Upper lobe of left lung (tissue), 6 donors: ENCODE data around the gene WDPCP. TPM values are rescaled to one million over a fixed set of nuclear protein-coding genes. Genes with fewer than 3 reads are reported as not detected.
A peak's percentile ranks its signal among the peaks of the same experiment; 100 is the strongest.

ENCODE experiments used
- ATAC-seq, 2 donors: fragments of 200-7000 bp; cut with Tn5 transposase; one replicate each; pipeline ENCODE4 v1.9.1; 2022; ENCODE audit warnings: mild to moderate bottlenecking in 2 of 2, moderate library complexity in 2 of 2; ENCODE audit not compliant: low FRiP score in 2 of 2
- DNase-seq, 2 donors: peaks; one replicate each; pipeline ENCODE4 v3.0.0-alpha.2; 2019 to 2020
- H3K27ac ChIP-seq, 4 donors: fragments of 200-600 bp; sonication (generic); one replicate each; pipeline ENCODE4 v1.5.1; 2016 to 2019
- H3K27me3 ChIP-seq, 4 donors: fragments of 200-600 bp; sonication (generic); one replicate each; pipeline ENCODE4 v1.5.1; 2017 to 2019
- H3K36me3 ChIP-seq, 4 donors: fragments of 200-600 bp; sonication (generic); one replicate each; pipeline ENCODE4 v1.5.1; 2016 to 2019
- H3K4me1 ChIP-seq, 4 donors: fragments of 200-600 bp; sonication (generic); one replicate each; pipeline ENCODE4 v1.5.1; 2018 to 2019
- H3K4me3 ChIP-seq, 4 donors: fragments of 200-600 bp; sonication (generic); one replicate each; pipeline ENCODE4 v1.5.1; 2017 to 2019; ENCODE audit warnings: mild to moderate bottlenecking in 2 of 4, moderate library complexity in 1 of 4
- H3K9me3 ChIP-seq, 4 donors: fragments of 200-600 bp; sonication (generic); one replicate each; pipeline ENCODE4 v1.5.1; 2018 to 2019
- EP300 ChIP-seq, 4 donors: sonication (generic); formaldehyde crosslinking; IDR thresholded peaks; one replicate each; pipeline ENCODE4 v1.5.1; 2017; ENCODE audit warnings: antibody characterized with exemption in 4 of 4, control low read depth in 2 of 4
- POLR2A ChIP-seq, 4 donors: fragments of 450-650 bp; IDR thresholded peaks; one replicate each; pipeline ENCODE4 v1.5.1; 2016 to 2017; ENCODE audit warnings: antibody characterized with exemption in 4 of 4, mild to moderate bottlenecking in 2 of 4
- POLR2AphosphoS5 ChIP-seq, 2 donors: sonication (generic); formaldehyde crosslinking; IDR thresholded peaks; one replicate each; pipeline ENCODE4 v1.5.1; 2017; ENCODE audit warnings: antibody characterized with exemption in 2 of 2
- WGBS, 2 donors: methylation state at CpG; one replicate each; pipeline ENCODE4 v1.1.5; 2017 to 2018; 5-methylcytosine and 5-hydroxymethylcytosine counted together
- total RNA-seq, 6 donors: library from RNA; depleted of rRNA in 4 of 6; stranded (reverse); fragments of >200 nt in 4 of 6; gene quantifications; one replicate each; pipeline versions ENCODE4 v1.1.0 to v1.2.1, GENCODE V29; 2016 to 2021
- TF ChIP-seq, protein P1 (sequence below), 6 experiments: fragments of 450-650 bp in 4 of 6; fragments of 200-600 bp in 2 of 6; sonication (generic) in 2 of 6; IDR thresholded peaks; one replicate each; pipeline ENCODE4 v1.5.1; 2016 to 2019; ENCODE audit warnings: antibody characterized with exemption in 6 of 6
- donor health status: DM: no; HTN: no; CAD: no; lungs with moderate emphysema.
- donor health status: DM: no; HTN: yes; CAD: no; lungs with severe emphysema.

Gene WDPCP
- total RNA-seq, 6 donors from 2014 or later: 9.3 to 20.8 (median 11.5) TPM

GRCh38 chr2:63604666-63605065 lies 16.4 kb upstream of the WDPCP start:
- ATAC-seq (no peak), DNase-seq (no peak)
- Histone ChIP-seq H3K9me3 (no peaks in the 10 kb centered on the region), H3K4me3 (no peak overlapping the region), H3K27me3 (no peaks in the 10 kb centered on the region), H3K36me3 (peaks cover 16 to 74% (median 45%) of the 10 kb centered on the region in 4 donors), H3K4me1 (no peaks in the 10 kb centered on the region), H3K27ac (no peak overlapping the region)
- WGBS, 2 donors: 84 to 85% methylated on average over 4 of the region's 4 CpGs
- TF ChIP-seq EP300 (IDR thresholded peaks at IDR 0.05) (no peak), POLR2AphosphoS5 (IDR thresholded peaks at IDR 0.05) (no peak), POLR2A (IDR thresholded peaks at IDR 0.05) (no peak)
- TF ChIP-seq, protein P1, sequence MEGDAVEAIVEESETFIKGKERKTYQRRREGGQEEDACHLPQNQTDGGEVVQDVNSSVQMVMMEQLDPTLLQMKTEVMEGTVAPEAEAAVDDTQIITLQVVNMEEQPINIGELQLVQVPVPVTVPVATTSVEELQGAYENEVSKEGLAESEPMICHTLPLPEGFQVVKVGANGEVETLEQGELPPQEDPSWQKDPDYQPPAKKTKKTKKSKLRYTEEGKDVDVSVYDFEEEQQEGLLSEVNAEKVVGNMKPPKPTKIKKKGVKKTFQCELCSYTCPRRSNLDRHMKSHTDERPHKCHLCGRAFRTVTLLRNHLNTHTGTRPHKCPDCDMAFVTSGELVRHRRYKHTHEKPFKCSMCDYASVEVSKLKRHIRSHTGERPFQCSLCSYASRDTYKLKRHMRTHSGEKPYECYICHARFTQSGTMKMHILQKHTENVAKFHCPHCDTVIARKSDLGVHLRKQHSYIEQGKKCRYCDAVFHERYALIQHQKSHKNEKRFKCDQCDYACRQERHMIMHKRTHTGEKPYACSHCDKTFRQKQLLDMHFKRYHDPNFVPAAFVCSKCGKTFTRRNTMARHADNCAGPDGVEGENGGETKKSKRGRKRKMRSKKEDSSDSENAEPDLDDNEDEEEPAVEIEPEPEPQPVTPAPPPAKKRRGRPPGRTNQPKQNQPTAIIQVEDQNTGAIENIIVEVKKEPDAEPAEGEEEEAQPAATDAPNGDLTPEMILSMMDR (IDR thresholded peaks at IDR 0.05): no peak

DNA sequence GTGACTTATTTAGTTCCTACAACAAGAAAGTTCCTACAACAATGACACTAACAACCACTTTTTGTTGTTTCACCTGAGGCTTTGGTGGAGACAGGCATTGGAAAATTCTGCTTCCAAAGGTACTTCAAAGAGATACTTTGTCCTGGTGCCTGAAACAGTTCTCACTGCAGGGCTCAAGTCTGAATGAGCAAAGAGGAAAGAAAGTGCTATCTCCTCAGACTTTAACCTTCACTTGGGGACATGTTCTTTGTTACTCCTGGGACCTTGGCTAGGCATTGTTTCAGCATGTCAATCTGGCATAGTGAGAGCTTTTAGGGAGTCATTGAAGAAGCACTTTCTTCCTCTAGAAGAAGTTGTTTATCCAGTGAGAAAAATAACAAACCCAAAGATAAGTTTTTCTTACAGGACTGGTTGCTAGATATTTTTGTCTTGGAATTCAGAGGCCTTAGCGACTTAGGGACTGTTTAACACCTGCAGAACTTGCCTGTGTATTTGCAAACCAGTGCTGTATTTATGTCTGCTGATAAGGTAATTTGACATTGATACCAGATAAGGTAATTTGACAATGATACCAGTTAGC lies 12.7 kb upstream of the WDPCP start:
- no peak overlapping the region for H3K27ac ChIP-seq

DNA sequence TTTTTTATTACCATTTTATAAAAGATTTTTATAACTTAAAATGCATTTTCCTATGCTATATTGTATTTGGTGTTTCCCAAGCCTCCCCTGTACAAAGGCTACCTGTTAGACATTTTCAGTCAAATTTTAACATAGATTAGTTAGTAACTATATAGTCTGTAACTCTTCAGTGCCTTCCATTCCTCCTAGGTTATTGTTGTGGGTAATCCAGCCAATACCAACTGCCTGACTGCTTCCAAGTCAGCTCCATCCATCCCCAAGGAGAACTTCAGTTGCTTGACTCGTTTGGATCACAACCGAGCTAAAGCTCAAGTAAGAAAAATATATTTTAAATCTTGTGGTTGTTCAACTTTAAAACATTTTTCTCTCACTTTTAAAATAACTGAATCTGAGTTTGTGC lies 10.7 kb upstream of the WDPCP start:
- peaks cover 0 to 81% (median 17%) of the 10 kb centered on the region in 4 donors for H3K36me3 ChIP-seq
- H3K27ac ChIP-seq: no peak overlapping the region
- H3K27me3 ChIP-seq: no peaks in the 10 kb centered on the region
- DNase-seq (no peak), ATAC-seq (no peak)
- 92 to 93% methylated on average over 2 of the region's 2 CpGs for WGBS, 2 donors
- no peak for TF ChIP-seq EP300 (IDR thresholded peaks at IDR 0.05)
- TF ChIP-seq, protein P1 (IDR thresholded peaks at IDR 0.05): no peak
- no peak for TF ChIP-seq POLR2A (IDR thresholded peaks at IDR 0.05)
- TF ChIP-seq POLR2AphosphoS5 (IDR thresholded peaks at IDR 0.05): no peak
- no peaks in the 10 kb centered on the region for H3K9me3 ChIP-seq
- no peak overlapping the region for H3K4me3 ChIP-seq
- H3K4me1 ChIP-seq: no peaks in the 10 kb centered on the region

More for the DNA sequence above, 12.7 kb upstream of the WDPCP start:
- DNase-seq: no peak
- H3K27me3 ChIP-seq: no peaks in the 10 kb centered on the region
- H3K9me3 ChIP-seq: no peaks in the 10 kb centered on the region
- ATAC-seq: no peak
- no peak for TF ChIP-seq POLR2AphosphoS5 (IDR thresholded peaks at IDR 0.05)
- TF ChIP-seq, protein P1 (IDR thresholded peaks at IDR 0.05): no peak
- TF ChIP-seq POLR2A (IDR thresholded peaks at IDR 0.05): no peak
- no peak for TF ChIP-seq EP300 (IDR thresholded peaks at IDR 0.05)
- no peak overlapping the region for H3K4me3 ChIP-seq
- WGBS, 2 donors: 80 to 95% methylated on average over 1 of the region's 1 CpG
- no peaks in the 10 kb centered on the region for H3K4me1 ChIP-seq
- H3K36me3 ChIP-seq: peaks cover 12 to 85% (median 30%) of the 10 kb centered on the region in 4 donors

GRCh38 chr2:63596401-63596883 lies 8.2 kb upstream of the WDPCP start:
- peaks cover 0 to 5% (median 2%) of the 10 kb centered on the region in 4 donors for H3K4me1 ChIP-seq
- H3K27me3 ChIP-seq: no peaks in the 10 kb centered on the region
- 90 to 95% methylated on average over 2 of the region's 2 CpGs for WGBS, 2 donors
- ATAC-seq: peak in 1 of 2 donors; percentile 68
- DNase-seq: no peak
- no peak overlapping the region for H3K4me3 ChIP-seq
- H3K9me3 ChIP-seq: no peaks in the 10 kb centered on the region
- TF ChIP-seq EP300 (IDR thresholded peaks at IDR 0.05): no peak
- TF ChIP-seq POLR2AphosphoS5 (IDR thresholded peaks at IDR 0.05): no peak
- TF ChIP-seq POLR2A (IDR thresholded peaks at IDR 0.05): no peak
- TF ChIP-seq, protein P1 (IDR thresholded peaks at IDR 0.05): no peak
- H3K27ac ChIP-seq: no peak overlapping the region
- H3K36me3 ChIP-seq: peaks cover 0 to 59% (median 13%) of the 10 kb centered on the region in 4 donors

DNA sequence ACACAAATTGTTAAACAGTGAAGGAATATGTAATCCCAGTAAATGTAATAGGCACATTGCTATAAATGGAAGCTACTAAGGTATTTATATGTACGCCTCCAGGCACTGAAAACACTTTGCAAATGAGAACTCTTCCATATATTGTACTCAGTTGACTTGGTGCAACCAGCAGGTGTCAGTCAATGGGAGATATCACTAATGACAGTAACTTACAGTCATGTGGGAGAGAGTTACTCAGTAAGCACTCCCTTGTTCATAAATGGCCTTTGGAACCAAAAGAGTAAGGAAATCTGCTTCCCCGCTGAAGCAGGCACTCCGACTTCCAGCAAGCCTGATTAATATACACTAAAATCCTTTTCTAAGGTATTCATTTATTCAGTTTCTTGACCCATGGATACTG lies 6.4 kb upstream of the WDPCP start:
- ATAC-seq (no peak), DNase-seq (no peak)
- H3K27ac ChIP-seq: no peak overlapping the region
- H3K4me1 ChIP-seq: peaks cover 4 to 19% (median 13%) of the 10 kb centered on the region in 4 donors
- WGBS, 2 donors: 94 to 98% methylated on average over 3 of the region's 3 CpGs
- H3K36me3 ChIP-seq: peaks cover 0 to 41% (median 4%) of the 10 kb centered on the region in 4 donors
- H3K4me3 ChIP-seq: no peak overlapping the region
- no peaks in the 10 kb centered on the region for H3K27me3 ChIP-seq
- H3K9me3 ChIP-seq: no peaks in the 10 kb centered on the region
- no peak for TF ChIP-seq EP300 (IDR thresholded peaks at IDR 0.05)
- TF ChIP-seq POLR2AphosphoS5 (IDR thresholded peaks at IDR 0.05): no peak
- TF ChIP-seq, protein P1 (IDR thresholded peaks at IDR 0.05): no peak
- TF ChIP-seq POLR2A (IDR thresholded peaks at IDR 0.05): no peak
